ENCODE measurements around the gene LRP1.

The LRP1 gene

GRCh38 chr12:57229046-57229633 lies 100.9 kb downstream of the LRP1 start:
- no peak for DNase-seq
- no peaks in the 10 kb centered on the region for H3K9me3 Mint-ChIP-seq
- H3K4me1 Mint-ChIP-seq (ENCODE audit: low read depth), result peaks cover 68% of the 10 kb centered on the region

GRCh38 chr12:57229634-57230380 lies 101.5 kb downstream of the LRP1 start, which contains the start of gene SHMT2:
SHMT2 (plus strand) TSS chr12:57229711; CDS start chr12:57229779, 68 bp downstream.
- Mint-ChIP-seq H3K4me1 (ENCODE audit: low read depth) (peaks cover 72% of the 10 kb centered on the region), H3K9me3 (no peaks in the 10 kb centered on the region), H3K36me3 (ENCODE audit: low read depth) (peaks cover 57% of the 10 kb centered on the region)

More at GRCh38 chr12:57229046-57229633, 100.9 kb downstream of the LRP1 start:
- peaks cover 50% of the 10 kb centered on the region for H3K36me3 Mint-ChIP-seq (ENCODE audit: low read depth)
- H3K4me3 Mint-ChIP-seq, result peak overlapping the region; percentile 99
- H3K27me3 Mint-ChIP-seq, result peaks cover 33% of the 10 kb centered on the region
- H3K27ac Mint-ChIP-seq, result peak overlapping the region; percentile 99

GRCh38 chr12:57230381-57231155 lies 102.3 kb downstream of the LRP1 start:
- peak overlapping the region; percentile 99 for H3K4me3 Mint-ChIP-seq
- H3K27me3 Mint-ChIP-seq, result peaks cover 23% of the 10 kb centered on the region
- DNase-seq, result no peak
- H3K4me1 Mint-ChIP-seq (ENCODE audit: low read depth), result peaks cover 71% of the 10 kb centered on the region
- no peaks in the 10 kb centered on the region for H3K9me3 Mint-ChIP-seq
- peak overlapping the region; percentile 99 for H3K27ac Mint-ChIP-seq
- peaks cover 63% of the 10 kb centered on the region for H3K36me3 Mint-ChIP-seq (ENCODE audit: low read depth)

More at GRCh38 chr12:57229634-57230380, 101.5 kb downstream of the LRP1 start, which contains the start of gene SHMT2:
- Mint-ChIP-seq H3K4me3 (peak within 1 kb of the TSS; percentile 99), H3K27me3 (peaks cover 26% of the 10 kb centered on the region), H3K27ac (peak within 1 kb of the TSS; percentile 99)
- DNase-seq, result peak; percentile 92

GRCh38 chr12:57231276-57232021 lies 103.2 kb downstream of the LRP1 start:
- peak overlapping the region; percentile 99 for H3K4me3 Mint-ChIP-seq
- peaks cover 69% of the 10 kb centered on the region for H3K4me1 Mint-ChIP-seq (ENCODE audit: low read depth)
- no peak for DNase-seq
- peaks cover 69% of the 10 kb centered on the region for H3K36me3 Mint-ChIP-seq (ENCODE audit: low read depth)
- no peaks in the 10 kb centered on the region for H3K9me3 Mint-ChIP-seq
- peaks cover 20% of the 10 kb centered on the region for H3K27me3 Mint-ChIP-seq
- H3K27ac Mint-ChIP-seq, result no peak overlapping the region

GRCh38 chr12:57232156-57232756 lies 104.0 kb downstream of the LRP1 start:
- Mint-ChIP-seq H3K4me3 (peak overlapping the region; percentile 99), H3K4me1 (ENCODE audit: low read depth) (peaks cover 71% of the 10 kb centered on the region), H3K36me3 (ENCODE audit: low read depth) (peaks cover 69% of the 10 kb centered on the region), H3K27ac (no peak overlapping the region), H3K9me3 (no peaks in the 10 kb centered on the region), H3K27me3 (peaks cover 23% of the 10 kb centered on the region)
- no peak for DNase-seq

- no peak for DNase-seq
- Mint-ChIP-seq H3K4me3 (no peak overlapping the region), H3K27me3 (peaks cover 28% of the 10 kb centered on the region), H3K27ac (peak overlapping the region; percentile 74), H3K9me3 (no peaks in the 10 kb centered on the region), H3K36me3 (ENCODE audit: low read depth) (peaks cover 69% of the 10 kb centered on the region), H3K4me1 (ENCODE audit: low read depth) (peaks cover 76% of the 10 kb centered on the region)
Measured at GRCh38 chr12:57233357-57234232, 105.3 kb downstream of the LRP1 start.

GRCh38 chr12:57234233-57234570 lies 105.9 kb downstream of the LRP1 start:
- Mint-ChIP-seq H3K36me3 (ENCODE audit: low read depth) (peaks cover 69% of the 10 kb centered on the region), H3K4me1 (ENCODE audit: low read depth) (peaks cover 75% of the 10 kb centered on the region), H3K9me3 (no peaks in the 10 kb centered on the region), H3K27me3 (peaks cover 32% of the 10 kb centered on the region), H3K4me3 (no peak overlapping the region), H3K27ac (peak overlapping the region; percentile 74)
- no peak for DNase-seq

- peaks cover 66% of the 10 kb centered on the region for H3K36me3 Mint-ChIP-seq (ENCODE audit: low read depth)
Measured at GRCh38 chr12:57234571-57235016, 106.3 kb downstream of the LRP1 start.

GRCh38 chr12:57235017-57235727 lies 106.9 kb downstream of the LRP1 start:
- peaks cover 35% of the 10 kb centered on the region for H3K27me3 Mint-ChIP-seq
- H3K27ac Mint-ChIP-seq, result no peak overlapping the region
- peaks cover 63% of the 10 kb centered on the region for H3K36me3 Mint-ChIP-seq (ENCODE audit: low read depth)
- H3K4me1 Mint-ChIP-seq (ENCODE audit: low read depth), result peaks cover 78% of the 10 kb centered on the region
- peak; percentile 46 for DNase-seq
- H3K4me3 Mint-ChIP-seq, result no peak overlapping the region
- H3K9me3 Mint-ChIP-seq, result no peaks in the 10 kb centered on the region

More at GRCh38 chr12:57234571-57235016, 106.3 kb downstream of the LRP1 start:
- Mint-ChIP-seq H3K9me3 (no peaks in the 10 kb centered on the region), H3K4me3 (no peak overlapping the region), H3K27me3 (peaks cover 34% of the 10 kb centered on the region), H3K4me1 (ENCODE audit: low read depth) (peaks cover 76% of the 10 kb centered on the region), H3K27ac (peak overlapping the region; percentile 19)
- no peak for DNase-seq

- Mint-ChIP-seq H3K9me3 (no peaks in the 10 kb centered on the region), H3K36me3 (ENCODE audit: low read depth) (peaks cover 59% of the 10 kb centered on the region), H3K27ac (no peak overlapping the region), H3K27me3 (peaks cover 41% of the 10 kb centered on the region), H3K4me1 (ENCODE audit: low read depth) (peaks cover 78% of the 10 kb centered on the region), H3K4me3 (no peak overlapping the region)
- no peak for DNase-seq
Measured at GRCh38 chr12:57235728-57236131, 107.4 kb downstream of the LRP1 start.

- no peaks in the 10 kb centered on the region for H3K9me3 Mint-ChIP-seq
- peaks cover 79% of the 10 kb centered on the region for H3K4me1 Mint-ChIP-seq (ENCODE audit: low read depth)
- peaks cover 47% of the 10 kb centered on the region for H3K27me3 Mint-ChIP-seq
- H3K4me3 Mint-ChIP-seq, result no peak overlapping the region
- H3K36me3 Mint-ChIP-seq (ENCODE audit: low read depth), result peaks cover 52% of the 10 kb centered on the region
- H3K27ac Mint-ChIP-seq, result no peak overlapping the region
- DNase-seq, result peak; percentile 57
Measured at GRCh38 chr12:57236201-57236924, 108.1 kb downstream of the LRP1 start.
